ENCODE results near the gene ITGA4. TPM values are rescaled to one million over a fixed set of nuclear protein-coding genes. Genes with fewer than 3 reads are reported as not detected.

ITGA4 gene
- total and polyA plus RNA-seq, 2 donors (not counting 1 experiment from before 2014, with no cell fraction given), result 69.2 to 169 TPM

DNA sequence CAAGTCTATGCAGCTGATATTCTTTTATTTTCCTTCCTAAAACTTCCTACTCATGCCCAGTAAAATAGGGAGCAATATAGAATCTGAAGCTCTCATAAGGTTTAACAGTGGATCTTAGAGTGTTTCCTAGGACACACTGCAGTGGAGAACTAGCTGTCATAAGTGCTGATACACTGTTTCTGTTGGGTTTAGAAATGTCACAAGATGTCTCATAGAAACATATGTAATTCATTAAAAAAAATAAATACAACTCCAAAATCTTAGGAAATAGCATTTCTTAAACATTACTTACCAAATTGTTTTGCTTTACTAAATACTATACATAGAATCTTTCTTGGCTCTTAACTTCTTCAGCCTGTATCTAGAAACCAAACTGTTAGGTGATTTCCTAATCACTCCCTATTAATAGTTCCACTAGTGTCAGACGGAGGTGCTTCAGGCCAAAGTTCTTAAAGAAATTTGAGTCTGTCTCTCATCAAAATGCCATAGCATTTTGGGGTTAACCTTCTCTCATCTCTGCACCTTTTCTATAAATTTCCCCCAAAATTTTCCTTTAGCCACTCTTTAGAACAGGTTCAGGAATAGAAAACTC is 106.0 kb downstream of the ITGA4 start:
- CTCF ChIA-PET, result interaction anchor here (1.9 kb wide), 1 partner anchor 10 kb away, joined by 5 read pairs; no protein-coding TSS in a partner anchor
- Histone ChIP-seq H3K4me2 (replicated peaks; ENCODE audit: low read depth, low read length, poor library complexity, severe bottlenecking) (no peak overlapping the region), H3K9me3 (ENCODE audit: control extremely low read depth in 1 of 3, control insufficient read depth in 2 of 3, insufficient read depth in 1 of 3, low read length in 2 of 3) (no peaks in the 10 kb centered on the region), H4K20me1 (ENCODE audit: control insufficient read depth, insufficient read depth, low read length, poor library complexity, severe bottlenecking) (no peaks in the 10 kb centered on the region), H3K79me2 (ENCODE audit: control insufficient read depth, insufficient read depth, low read length) (no peaks in the 10 kb centered on the region), H2AFZ (ENCODE audit: insufficient read depth, low read depth, low read length, poor library complexity, severe bottlenecking) (no peak overlapping the region), H3K4me1 (ENCODE audit: control insufficient read depth in 2 of 2, insufficient read depth in 2 of 2, low read length in 2 of 2) (no peaks in the 10 kb centered on the region), H3K27ac (ENCODE audit: low read length in 2 of 2) (no peak overlapping the region), H3K9ac (ENCODE audit: low read length) (no peak overlapping the region), H3K36me3 (replicated peaks in 1 of 2; ENCODE audit: control extremely low read depth in 1 of 2, control insufficient read depth in 1 of 2, extremely low read depth in 1 of 2, insufficient read depth in 2 of 2, low read length in 1 of 2) (no peaks in the 10 kb centered on the region), H3K4me3 (ENCODE audit: control extremely low read depth in 1 of 5, extremely low read depth in 1 of 5, insufficient read depth in 1 of 5, low read depth in 2 of 5, low read length in 4 of 5) (no peak overlapping the region), H3K27me3 (replicated peaks in 1 of 4; ENCODE audit: control extremely low read depth in 1 of 4, control insufficient read depth in 3 of 4, insufficient read depth in 4 of 4, low read length in 3 of 4) (no peaks in the 10 kb centered on the region)
- no peak overlapping the region for H3K27ac Mint-ChIP-seq
- TF ChIP-seq EZH2 (IDR thresholded peaks at IDR 0.05; ENCODE audit: borderline replicate concordance, insufficient read depth, low read depth, low read length, poor library complexity, severe bottlenecking) (no peak), CTCF (IDR thresholded peaks at IDR 0.05) (no peak)
- no peaks in the 10 kb centered on the region for H3K27me3 Mint-ChIP-seq
- no peak overlapping the region for H3K4me3 Mint-ChIP-seq
- 88% methylated on average over 1 of the region's 1 CpG for WGBS (ENCODE audit: insufficient coverage)
- H3K4me1 Mint-ChIP-seq, result no peaks in the 10 kb centered on the region
- no peaks in the 10 kb centered on the region for H3K9me3 Mint-ChIP-seq (ENCODE audit: insufficient read depth)
- ATAC-seq (ENCODE audit: low read depth), result no peak
- no peak for DNase-seq
- POLR2A ChIA-PET, result no interaction called here
- intact Hi-C loops (cut with micrococcal nuclease), result no loop called here

GRCh38 chr2:181566334-181567032 is 109.3 kb downstream of the ITGA4 start:
- Mint-ChIP-seq H3K27ac (no peak overlapping the region), H3K4me1 (no peaks in the 10 kb centered on the region), H3K9me3 (ENCODE audit: insufficient read depth) (no peaks in the 10 kb centered on the region), H3K27me3 (no peaks in the 10 kb centered on the region), H3K4me3 (no peak overlapping the region)
- ChIA-PET POLR2A (no interaction called here), CTCF (interaction anchor here (1.4 to 1.5 kb wide), 2 partner anchors 11 to 100 kb away, joined by 3 to 4 read pairs; no protein-coding TSS in a partner anchor)
- Histone ChIP-seq H3K4me1 (ENCODE audit: control insufficient read depth in 2 of 2, insufficient read depth in 2 of 2, low read length in 2 of 2) (no peaks in the 10 kb centered on the region), H3K9me3 (ENCODE audit: control extremely low read depth in 1 of 3, control insufficient read depth in 2 of 3, insufficient read depth in 1 of 3, low read length in 2 of 3) (no peaks in the 10 kb centered on the region), H3K4me3 (ENCODE audit: control extremely low read depth in 1 of 5, extremely low read depth in 1 of 5, insufficient read depth in 1 of 5, low read depth in 2 of 5, low read length in 4 of 5) (no peak overlapping the region), H3K27ac (ENCODE audit: low read length in 2 of 2) (no peak overlapping the region), H2AFZ (ENCODE audit: insufficient read depth, low read depth, low read length, poor library complexity, severe bottlenecking) (no peak overlapping the region), H3K9ac (ENCODE audit: low read length) (no peak overlapping the region), H4K20me1 (ENCODE audit: control insufficient read depth, insufficient read depth, low read length, poor library complexity, severe bottlenecking) (no peaks in the 10 kb centered on the region), H3K36me3 (replicated peaks in 1 of 2; ENCODE audit: control extremely low read depth in 1 of 2, control insufficient read depth in 1 of 2, extremely low read depth in 1 of 2, insufficient read depth in 2 of 2, low read length in 1 of 2) (no peaks in the 10 kb centered on the region), H3K4me2 (replicated peaks; ENCODE audit: low read depth, low read length, poor library complexity, severe bottlenecking) (no peak overlapping the region), H3K27me3 (replicated peaks in 1 of 4; ENCODE audit: control extremely low read depth in 1 of 4, control insufficient read depth in 3 of 4, insufficient read depth in 4 of 4, low read length in 3 of 4) (no peaks in the 10 kb centered on the region), H3K79me2 (ENCODE audit: control insufficient read depth, insufficient read depth, low read length) (no peaks in the 10 kb centered on the region)
- no peak for TF ChIP-seq CTCF (IDR thresholded peaks at IDR 0.05)
- no peak for TF ChIP-seq EZH2 (IDR thresholded peaks at IDR 0.05; ENCODE audit: borderline replicate concordance, insufficient read depth, low read depth, low read length, poor library complexity, severe bottlenecking)
- ATAC-seq (ENCODE audit: low read depth), result no peak
- no peak for DNase-seq
- intact Hi-C loops (cut with micrococcal nuclease), result no loop called here
- WGBS (ENCODE audit: insufficient coverage), result 98% methylated on average over 3 of the region's 6 CpGs

All from B cell (primary cell).